Cortex of kidney (tissue), 1 donor: Measurements from ENCODE around the gene DHRS2.
"Not testable (repeated sequence)": the region's sequence is repeated elsewhere in the genome, so short reads cannot be mapped to it uniquely, and the experiment has no call there.

Experiments
- DNase-seq: peaks from one replicate; lab custom pipeline; 2025; lab: John Stamatoyannopoulos, UW

The DHRS2 gene

DNA sequence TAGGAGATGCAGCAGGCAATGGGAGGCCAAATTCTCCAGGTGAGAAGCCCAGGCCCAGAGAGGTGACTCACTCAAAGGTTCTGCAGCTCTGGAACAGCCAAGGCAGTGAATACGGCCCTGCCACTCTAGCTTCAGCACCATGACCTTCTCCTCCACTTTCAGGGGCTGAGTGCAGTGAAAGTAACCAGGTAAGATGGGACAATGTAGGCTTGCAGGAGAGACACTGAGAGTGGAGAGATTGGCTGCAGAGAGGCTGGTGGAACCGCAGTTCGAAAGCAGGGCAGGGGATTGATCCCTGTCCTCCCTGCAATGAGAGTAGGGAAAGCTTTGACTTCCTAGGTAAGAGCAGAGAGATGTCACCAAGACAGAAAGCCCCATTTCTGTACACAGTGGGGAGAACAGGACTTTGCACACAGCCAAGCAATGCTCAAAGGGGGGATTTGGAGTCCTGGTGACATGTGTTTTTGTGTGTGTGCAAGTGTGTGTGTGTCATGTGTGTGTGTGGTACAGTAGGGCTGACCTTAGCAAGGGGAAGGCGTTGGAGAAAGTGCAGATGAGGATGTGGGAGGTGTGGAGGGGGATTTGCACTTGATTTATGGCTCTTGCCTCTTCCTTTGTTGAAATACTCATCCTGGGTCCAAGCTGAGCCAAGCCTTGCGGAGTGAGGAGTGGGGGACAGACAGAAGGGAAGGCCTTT lies 12.7 kb downstream of the DHRS2 start:
- no peak for DNase-seq

DNA sequence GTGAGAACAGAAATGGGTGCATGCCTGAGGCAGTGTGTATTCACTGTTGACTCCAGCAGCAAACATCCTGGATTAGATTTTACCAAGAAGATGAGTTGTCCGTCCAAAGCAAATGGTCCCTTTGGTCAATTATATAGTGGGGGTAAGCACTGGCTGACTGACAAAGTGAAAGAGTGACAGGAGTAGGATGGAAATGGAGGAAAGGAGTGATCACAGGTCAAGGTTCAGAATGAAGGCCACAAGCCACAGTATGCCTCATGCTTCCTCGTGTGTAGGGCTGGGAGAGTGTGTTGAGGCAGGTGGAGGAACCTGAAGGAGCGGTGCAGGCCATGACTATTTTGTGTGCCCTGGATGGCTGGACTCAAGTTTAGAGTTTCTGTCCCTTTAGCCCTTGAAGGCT lies 14.3 kb downstream of the DHRS2 start:
- no peak for DNase-seq

DNA sequence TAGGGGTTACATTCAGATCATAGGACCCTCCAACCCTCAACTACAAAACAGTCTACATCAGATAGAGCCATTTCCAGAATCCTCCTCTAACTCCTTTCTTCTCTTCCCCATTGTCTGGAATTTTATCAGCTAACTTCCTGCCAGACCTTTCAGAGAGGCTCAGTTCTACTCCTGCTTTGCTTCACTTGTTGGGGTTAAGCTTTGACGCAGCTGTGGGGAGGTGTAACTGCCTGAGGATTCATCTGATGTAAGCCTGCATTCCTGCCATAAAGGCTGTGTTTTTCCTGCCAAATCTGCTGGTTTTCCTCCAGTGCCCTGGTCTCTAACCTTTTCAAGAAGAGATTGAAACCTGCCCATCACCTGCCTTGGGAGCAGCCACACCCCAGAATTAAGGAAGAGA lies 16.9 kb downstream of the DHRS2 start:
- DNase-seq = no peak

DNA sequence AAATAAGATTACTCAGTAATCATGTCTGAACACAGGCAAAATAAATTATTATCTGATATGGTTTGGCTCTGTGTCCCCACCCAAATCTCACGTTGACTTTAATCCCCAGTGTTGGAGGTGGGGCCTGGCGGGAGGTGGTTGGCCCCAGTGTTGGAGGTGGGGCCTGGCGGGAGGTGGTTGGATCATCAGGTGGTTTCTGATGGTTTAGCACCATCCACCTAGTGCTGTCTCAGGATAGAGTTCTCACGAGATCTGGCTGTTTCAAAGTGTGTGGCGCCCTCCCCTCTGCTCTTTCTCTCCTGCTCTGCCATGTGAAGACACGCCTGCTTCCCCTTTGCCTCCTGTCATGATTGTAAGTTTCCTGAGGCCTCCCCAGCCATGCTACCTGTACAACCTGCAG lies 18.1 kb downstream of the DHRS2 start:
- DNase-seq = no peak

DNA sequence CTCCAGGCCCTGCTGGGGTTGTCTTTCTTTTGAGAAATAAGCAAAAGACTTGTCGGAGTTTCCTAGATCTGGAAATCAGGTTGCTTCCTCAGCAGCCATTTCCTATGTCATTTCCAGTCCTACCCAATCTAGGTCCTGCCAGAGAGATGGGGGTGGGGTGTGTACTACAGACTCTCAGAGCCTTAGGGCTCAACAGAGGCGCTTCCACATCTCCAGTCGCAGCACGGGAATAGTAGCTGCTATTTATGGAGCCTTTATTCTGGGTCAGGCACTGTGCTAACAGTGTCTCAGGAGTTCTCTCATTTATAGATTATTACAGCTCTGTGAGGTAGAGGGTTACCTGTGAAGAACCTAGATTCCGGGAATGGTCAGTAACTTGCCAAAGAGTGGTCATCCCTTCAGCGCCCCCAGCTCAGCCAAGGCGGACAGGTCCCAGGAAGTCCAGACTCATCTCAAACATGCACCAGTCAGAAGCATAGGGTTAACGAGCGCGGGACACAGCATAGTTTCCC lies 21.9 kb downstream of the DHRS2 start:
- no peak for DNase-seq

DNA sequence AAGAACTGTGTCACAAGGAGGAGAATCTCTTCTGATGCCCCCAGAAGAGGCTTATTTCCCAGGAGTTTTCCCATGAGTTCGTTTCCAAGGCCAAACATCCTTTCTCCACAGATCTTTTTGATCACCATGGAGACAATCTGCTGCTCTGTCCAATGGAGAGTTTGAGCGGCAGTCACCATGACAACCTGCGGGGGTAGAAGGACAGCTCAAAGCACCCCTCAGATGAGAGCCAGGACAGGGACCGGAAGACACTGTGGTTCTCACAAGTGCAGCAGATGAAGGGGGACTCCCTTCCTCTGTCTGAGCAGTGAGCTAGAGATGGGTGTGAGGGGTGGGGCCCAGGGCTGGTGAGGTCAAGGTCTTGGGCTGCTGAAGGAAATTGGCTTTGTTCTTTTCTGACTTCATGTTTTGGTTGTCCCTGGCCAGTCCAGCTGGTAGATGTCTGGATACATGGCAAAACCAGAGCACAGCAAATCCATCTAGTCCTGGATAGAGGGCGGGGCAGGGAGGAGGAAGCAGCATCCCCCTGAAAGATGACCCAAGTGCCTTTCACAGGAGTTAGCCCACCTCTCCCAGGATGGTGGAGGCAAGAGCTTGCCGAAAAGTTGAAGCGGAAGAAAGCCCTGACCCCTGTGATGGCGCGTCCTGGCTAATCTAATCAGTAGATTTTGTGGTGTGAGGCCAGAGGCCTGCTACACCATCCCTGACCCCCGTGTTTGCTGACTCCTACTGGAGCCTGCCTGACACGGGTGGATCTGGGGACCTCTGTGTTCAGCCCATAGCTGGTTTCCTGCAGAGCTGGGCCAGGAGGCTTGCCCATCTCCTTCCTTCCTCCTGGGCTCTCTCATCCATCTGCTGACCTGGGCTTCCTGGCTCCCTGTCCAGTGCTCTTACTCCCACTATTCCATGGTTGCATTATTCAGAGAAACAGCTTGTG lies 24.4 kb downstream of the DHRS2 start:
- no peak for DNase-seq

DNA sequence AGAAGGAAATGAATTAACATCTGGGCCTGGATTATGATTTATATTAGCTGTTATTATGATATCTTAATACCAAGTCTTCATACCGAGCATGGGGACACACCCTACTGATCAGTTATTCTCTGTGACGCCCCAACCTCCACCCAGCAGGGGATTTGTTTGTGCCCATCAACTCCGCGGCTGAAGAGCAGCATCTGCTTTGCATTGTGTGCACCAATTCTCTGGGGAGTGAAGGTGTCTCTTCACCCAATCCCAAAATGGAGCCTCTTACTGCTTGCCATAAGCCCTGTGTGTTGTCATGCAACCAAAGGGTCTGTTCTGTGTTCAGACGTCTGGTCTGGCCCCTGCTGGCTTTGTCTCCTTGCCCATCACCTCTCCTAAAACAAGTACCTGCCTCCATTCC lies 25.4 kb downstream of the DHRS2 start:
- DNase-seq = no peak

DNA sequence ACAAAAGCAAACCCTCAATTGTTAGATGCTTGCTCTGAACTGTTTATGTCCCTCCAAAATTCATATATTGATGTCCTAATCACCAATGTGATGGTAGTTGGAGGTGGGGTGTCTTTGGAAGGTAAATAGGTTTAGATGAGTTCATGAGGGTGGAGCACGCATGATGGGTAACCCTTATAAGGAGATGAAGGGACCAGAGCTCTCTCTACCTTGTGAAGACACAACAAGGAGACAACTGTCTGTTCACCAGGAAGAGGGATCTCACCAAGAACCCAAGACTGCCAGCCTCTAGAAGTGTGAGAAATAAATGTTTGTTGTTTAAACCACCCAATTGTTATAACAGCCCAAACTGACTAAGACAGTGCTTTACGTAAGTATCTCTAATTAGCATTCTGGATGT lies 27.0 kb downstream of the DHRS2 start:
- no peak for DNase-seq

DNA sequence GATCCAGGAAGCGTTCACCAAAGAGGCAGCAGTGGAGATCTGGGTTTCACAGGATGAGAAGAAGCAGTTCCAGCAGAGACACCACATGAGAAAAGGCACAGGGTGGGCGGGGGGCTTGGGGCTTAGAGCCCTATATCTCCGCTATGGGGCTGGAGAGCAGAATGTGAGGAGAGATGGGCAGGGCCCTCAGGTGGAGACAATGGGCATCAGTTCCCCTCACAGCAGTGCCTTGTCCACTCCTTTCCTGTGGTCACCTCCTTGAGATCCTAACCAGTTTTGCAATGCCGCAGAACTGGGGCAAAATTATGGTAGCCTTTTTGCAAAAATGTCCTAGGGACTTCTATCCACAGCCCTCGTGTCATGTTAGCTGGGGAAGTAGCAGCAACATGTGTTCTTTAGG lies 27.5 kb downstream of the DHRS2 start:
- no peak for DNase-seq

DNA sequence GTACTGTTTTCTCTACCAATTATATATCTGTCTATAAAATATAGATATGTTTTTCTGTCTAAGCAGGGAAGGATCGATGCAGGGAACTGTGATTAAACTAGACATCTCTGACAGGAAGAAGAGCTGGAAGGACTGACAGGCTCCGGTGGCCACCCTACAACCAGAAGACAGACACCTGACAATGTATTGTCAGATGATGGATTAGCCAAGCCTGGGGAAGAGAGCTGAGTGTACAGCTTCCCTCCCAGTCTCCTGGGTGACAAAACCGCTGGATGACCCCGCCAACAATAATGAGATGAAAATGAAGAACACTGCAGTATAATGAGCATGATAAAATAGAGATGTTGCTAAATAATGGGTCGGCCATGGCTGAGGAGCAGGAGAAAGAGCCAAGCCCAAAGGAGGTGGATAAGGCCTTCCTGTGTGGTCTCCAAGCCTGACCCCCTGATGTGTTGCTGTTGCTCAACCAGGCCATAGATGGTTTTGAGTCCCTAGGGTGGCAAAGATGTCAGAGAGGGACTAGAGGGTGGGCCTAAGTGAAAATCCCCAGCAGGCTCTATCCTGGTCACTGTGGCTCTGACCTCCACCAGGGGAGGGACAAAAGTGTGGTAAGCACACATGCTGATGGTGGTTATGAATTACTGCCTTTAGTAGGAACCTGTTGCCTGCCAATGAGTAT lies 28.2 kb downstream of the DHRS2 start:
- no peak for DNase-seq

DNA sequence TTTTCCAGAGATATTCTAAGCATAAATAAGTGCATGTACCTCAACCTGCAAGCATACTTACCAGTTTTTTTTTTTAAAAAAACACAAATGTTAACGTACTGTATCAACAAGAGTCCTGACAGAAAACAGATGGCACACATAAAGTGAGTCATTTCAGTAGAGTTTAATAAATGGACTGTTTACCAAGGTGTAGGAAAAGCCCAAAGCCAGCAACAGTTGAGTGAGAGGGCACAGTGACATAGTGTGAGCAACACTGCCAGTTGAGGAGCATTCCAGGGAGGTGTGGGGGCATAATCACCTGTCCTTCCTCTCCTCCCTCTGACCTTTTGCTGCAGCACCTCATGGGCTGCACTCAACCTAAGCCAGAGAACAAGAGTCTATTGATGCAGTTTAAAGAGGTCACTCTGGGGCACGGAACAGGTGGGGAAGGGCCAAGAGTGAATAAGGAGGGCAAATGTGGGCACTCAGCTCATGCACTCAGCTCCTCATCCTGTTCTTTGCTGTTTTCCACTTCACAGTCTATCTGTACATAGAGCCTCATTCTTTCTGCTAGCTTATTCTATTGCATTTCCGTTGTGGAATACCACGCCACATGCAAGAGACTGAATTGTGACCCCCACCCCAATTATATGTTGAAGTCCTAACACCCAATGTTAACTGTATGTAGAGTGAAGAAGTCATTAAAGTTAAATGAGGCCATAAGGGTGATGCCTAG lies 29.3 kb downstream of the DHRS2 start:
- no peak for DNase-seq

DNA sequence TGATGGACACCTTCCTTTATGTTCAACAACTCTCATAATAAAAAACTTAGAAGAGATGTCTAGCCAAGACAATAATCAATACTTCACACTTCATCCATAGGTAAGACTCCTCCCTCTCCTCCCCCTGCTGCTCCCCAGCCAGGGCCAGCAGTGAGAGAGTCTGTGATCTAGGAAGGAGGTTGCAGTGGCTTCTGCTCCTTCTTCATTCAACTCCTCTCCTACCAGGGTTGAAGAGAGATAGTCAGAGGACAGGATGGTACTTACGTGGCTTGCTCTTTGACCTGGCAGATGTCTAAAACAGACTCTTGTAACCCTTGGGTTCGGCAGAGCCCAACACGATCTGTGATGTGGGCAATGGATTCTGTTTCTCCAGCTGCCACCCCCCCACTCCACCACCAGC lies 31.0 kb downstream of the DHRS2 start:
- DNase-seq = no peak

DNA sequence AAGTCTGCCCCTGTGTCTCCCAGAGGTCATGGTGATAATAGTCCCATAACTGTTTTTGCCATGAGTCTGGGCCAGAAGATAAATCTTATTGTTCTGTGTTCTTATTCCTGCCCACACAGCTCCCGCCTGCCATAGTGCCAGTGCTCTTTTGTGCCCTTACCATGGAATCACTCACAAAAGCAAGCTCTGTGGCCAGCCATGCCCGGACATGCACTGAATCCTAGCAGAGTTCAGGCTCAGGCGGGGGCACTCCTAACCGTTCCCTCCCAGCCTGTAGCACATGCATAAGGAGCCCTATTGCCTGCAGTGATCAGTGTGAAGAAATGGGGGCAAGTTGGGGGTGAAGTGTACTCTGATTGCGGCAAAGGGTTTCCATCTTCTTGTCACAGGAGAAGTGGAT lies 33.3 kb downstream of the DHRS2 start:
- no peak for DNase-seq

DNA sequence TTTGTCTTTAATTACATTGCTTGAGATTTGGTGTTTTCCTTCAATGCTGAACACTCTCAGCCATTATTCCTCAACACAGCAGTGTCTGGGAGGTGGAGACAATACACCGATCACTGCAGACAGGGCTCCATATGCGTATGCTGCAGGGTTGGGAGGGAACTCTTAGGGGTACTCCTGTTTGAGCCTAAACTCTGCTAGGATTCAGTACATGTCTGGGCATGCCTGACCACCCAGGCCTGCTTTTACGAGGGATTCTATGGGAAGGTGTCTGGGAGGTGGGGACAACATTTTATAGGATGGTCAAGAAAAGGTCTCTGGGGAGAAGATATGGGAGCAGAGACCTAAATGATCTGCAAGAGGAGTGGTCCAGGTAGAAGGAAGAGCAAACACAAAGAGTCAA lies 34.3 kb downstream of the DHRS2 start:
- DNase-seq = no peak

DNA sequence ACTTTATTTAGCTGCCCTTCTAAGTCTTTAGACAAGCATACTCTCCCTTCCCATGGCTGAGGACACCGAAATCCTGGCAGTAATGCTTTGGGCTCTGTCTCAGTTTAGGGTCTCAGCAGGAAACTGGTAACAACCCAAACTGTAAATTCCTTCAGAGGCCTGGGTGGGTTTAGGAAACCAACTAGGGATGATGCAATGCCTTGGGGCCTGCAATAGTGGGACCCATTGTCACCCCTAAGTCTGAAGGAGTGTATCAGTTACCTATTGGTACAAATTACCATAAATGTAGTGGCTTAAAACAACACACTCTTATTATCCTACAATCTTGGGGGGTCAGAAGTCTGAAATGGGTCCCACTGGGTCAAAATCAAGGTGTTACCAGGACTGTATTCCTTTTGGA lies 36.0 kb downstream of the DHRS2 start:
- no peak for DNase-seq

DNA sequence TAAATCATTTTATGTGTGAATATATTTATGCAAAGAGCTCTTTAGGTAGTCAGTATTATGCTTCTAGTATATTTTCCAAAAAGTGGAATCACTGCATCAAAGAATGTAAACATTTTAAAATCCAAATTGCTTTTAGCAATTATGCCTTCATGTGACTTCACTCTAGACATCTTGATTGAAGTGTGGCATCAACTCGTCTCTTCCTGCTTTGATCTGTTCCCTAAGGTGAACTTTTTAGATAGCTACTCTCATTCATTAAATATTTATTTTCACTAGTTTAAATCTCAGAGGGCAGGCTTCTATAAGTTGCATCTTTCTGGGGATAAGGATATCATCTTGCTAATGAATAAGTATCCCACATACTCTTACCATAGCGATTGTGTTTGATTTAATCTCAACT lies 39.2 kb downstream of the DHRS2 start:
- no peak for DNase-seq

DNA sequence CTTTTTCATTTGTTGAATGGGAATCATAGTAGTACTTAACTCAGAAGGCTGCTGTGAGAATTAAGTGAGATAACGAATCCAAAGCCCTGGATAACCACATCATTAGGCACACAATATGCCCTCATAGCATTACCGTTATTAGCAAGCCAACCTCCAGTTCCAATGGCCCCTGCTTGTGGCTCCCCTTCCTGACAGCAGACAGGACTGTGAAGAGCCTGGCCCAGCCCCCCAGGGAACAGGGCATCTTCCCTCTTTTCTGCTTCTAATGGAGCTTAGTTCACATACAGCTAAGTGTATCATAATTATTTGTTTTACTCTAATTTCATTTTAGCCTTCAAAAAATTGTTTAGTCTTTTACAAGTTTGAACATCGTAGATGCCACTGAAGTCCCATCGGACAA lies 39.7 kb downstream of the DHRS2 start:
- no peak for DNase-seq

DNA sequence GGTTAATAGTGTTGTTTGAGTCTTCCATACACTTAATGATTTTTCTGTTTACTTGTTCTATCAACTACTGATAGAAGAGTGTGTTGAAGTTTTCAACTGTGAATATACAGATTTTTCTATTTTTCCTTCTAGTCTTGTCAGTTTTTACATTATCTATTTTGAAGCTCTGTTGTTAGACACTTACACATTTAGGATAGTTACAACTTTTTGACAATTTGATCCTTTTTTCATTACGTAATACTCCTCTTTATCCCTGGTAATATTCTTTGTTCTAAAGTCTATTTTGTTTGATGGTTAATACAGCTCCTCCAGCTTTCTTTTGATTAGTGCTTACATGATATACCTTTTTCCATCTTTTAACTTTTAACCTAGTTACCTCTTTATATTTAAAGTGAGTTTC lies 45.2 kb downstream of the DHRS2 start:
- DNase-seq = no peak

DNA sequence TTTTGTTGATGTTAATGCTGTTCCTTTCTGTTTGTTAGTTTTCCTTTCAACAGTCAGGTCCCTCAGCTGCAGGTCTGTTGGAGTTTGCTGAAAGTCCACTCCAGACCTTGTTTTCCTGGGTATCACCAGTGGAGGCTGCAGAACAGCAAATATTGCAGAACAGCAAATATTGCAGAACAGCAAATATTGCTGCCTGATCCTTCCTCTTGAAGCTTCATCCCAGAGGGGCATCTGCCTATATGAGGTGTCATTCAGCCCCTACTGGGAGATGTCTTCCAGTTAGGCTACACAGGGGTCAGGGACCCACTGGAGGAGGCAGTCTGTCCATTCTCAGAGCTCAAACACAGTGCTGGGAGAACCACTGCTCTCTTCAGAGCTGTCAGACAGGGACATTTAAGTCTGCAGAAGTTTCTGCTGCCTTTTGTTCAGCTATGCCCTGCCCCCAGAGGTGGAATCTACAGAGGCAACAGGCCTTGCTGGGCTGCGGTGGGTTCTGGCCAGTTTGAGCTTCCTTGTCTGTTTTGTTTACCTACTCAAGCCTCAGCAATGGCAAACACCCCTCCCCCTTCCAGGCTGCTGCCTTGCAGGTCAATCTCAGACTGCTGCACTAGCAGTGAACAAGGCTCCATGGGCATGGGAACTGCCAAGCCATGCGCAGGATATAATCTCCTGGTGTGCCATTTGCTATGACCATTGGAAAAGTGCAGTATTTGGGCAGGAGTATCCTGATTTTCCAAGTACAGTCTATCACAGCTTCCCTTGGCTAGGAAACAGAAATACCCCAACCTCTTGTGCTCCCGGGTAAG lies 53.7 kb downstream of the DHRS2 start:
- not testable (repeated sequence) for DNase-seq

DNA sequence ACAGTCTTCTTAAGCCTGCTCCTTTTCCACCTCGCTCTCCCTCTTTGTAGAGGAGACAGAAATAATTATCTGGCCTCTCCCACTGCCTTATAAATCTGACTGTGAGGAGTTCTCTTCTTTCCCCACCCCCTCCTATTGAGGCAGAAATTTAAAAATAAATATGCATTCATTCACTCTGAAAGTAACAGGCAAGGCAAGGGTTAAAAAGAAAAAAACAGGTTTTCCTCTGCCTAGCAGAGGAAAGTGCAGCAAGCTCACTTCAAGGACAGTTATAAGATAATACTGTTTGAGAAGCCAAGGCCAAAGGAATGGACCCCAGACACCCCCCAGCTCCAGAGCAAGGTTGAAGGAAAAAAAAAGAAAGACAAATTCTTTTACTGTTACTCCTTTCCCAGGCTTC lies 56.3 kb downstream of the DHRS2 start:
- no peak for DNase-seq

DNA sequence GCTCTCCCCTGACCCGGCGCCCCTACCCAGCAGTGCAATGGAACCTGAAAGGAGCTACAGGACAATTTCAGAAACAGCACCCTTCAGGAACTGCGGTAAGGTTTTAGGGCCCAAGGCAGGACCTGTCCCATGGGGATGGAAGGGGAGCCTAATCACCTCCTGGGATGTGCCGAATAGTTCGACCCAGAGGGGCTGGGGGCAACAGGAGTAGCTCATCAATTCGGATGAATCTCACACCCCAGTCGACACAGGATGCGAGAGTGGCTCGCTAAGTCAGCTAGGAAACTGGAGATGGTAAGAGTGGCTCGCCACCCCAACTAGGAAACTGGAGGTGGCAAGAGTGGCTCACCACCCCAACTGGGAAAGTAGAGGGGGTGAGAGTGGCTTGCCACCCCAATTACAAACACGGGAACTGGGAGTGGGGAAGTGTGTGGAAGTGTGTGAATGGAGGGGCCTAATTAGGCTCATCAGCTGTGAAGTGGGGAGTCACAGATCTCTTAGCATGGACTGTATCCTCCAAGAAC lies 57.1 kb downstream of the DHRS2 start:
- no peak for DNase-seq
